Right kidney (tissue), 1 donor: ENCODE measurements around the gene HOXA4.
A peak's percentile ranks its signal among the peaks of the same experiment; 100 is the strongest.

Experiments
- DNase-seq: peaks from one replicate; pipeline ENCODE4 v3.0.0-alpha.2; 2016

HOXA4 gene

DNA sequence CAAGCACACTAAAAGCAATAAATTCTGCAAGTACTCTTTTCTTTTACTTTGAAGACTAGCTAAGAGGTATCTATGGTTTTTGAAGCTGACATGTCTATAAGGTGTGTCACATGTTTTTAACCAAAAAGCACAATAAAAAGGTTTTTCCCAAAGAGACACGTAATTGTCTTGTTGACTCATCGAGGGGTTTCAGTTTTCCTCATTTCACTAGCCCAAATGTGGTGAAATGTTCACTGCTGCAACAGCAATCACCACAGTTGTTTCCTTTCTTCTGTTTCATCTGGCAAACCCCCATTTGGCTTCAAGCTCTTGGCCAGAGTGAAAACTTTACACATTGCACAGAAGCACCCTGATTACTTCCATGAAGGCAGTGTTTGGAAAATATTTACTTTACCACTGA is 3.8 kb upstream of the HOXA4 start:
- no peak for DNase-seq

DNA sequence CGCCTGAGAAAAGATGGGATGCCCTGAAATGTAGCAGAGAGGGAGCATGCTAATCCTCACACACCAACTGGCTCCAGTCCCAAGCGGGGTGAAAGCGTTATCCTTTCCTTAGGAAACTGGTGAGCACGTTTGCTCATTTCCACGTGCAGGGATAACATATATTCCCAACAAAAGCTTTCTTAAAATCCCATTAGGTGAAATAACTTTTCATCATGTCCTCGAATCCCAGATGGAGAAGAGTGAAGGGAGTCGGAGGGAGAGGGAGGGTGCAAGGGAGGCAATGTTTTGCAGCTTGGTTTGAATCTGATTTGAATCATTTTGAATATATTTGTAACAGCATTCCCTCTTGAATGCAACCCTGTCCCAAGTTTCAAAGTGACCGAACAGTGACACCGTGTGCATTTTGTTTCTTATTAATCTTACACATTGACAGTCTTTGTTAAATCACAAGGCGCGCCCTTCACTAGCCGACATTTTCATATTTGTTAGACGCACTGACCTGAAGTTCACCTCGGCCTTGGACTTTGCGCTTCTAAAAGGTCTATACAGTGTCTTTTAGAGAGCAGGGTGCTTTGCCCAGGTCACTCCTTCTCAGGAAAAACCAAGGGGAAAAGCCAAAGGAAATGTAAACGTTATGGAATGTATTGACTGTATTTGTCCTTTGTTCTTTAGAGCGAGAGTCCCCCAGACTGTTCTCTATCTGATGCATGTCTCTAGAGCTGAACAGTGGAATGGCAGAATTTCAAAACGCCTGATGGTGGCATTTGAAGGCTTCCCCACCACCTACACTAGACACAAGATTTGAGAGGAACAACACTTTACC is 3.1 kb upstream of the HOXA4 start:
- no peak for DNase-seq

GRCh38 chr7:27132978-27133377 is 2.4 kb upstream of the HOXA4 start:
- no peak for DNase-seq

DNA sequence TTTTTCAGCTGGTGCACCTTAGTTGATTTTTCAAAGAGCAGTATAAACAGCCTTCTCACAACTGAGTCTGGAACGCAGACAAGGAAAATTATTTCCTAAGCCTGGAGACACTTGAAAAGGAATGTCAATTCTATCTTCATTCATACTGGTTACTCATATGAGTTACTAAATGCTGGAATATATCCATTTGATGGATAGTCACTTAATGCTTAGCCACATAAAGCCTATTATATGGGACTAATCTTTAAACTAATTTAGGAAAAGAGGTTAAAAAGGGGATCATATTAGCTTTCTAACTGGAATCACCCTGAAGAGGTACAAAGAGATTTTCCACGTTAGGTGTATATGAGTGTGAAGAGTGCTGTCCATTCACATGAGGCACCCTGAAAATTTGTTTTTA is 1.7 kb upstream of the HOXA4 start:
- no peak for DNase-seq

DNA sequence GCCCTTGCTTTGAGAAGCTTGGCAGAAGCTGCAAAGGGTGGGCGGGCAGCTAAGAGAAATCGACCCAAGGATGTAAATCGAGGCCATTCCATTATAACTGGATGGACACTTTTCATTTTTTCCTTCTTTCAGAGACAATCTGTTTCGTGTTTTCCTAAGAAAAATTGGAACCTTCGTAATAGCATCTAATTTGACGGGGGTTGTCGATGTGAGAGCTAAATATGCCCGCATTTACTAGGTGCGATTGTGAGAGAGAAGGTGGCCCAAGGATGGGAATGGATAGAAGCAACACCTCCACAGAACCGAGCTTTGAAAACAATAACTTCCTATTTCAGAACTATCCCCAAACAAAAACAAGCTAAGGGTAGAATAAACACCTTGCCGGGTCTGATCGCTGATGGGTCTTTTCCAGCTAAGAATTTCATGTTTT is 848 bp upstream of the HOXA4 start:
- no peak for DNase-seq

DNA sequence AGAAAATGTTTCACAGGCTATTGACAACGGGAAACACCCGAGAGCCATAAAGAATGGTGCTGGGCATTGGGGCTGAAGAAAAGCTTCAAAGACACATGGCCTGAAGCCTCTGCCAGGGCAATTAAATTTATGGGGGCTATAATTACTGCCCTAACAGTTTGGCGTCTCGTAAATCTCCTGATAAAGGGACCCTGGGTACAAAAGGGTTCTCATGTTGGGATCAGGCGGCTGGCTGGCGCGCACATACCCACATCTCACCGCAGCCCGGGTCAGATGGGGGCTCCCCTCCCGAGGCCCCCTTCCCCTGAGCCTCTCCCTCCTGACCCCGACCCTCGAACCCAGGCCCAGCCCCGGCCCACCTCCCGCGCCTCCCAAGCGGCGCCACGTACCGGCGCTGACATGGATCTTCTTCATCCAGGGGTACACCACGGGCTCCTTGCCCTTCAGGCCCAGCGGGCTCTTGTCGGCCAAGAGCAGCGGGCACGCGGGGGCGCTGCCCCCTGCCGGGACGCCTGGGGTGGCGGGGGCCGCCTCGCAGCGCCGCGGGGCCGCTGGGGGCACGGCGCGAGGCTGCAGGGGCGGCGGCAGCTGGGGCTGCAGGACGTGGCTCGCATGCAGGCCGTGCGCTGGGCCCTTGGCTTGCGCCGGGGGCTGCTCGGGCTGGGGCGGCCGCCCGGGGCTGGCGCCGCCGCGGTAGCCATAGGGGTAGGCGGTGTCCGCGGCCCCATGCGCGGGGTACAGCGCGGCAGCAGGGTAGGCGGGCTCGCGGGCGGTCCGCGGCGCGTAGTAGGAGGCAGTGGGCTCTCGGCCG is 623 bp downstream of the HOXA4 start:
- DNase-seq, result no peak

GRCh38 chr7:27128776-27129728 is 1.5 kb downstream of the HOXA4 start:
- DNase-seq, result no peak

- DNase-seq, result no peak
Observed at GRCh38 chr7:27128034-27128433, 2.5 kb downstream of the HOXA4 start.

GRCh38 chr7:27126596-27127327 is 3.8 kb downstream of the HOXA4 start:
- DNase-seq, result no peak

DNA sequence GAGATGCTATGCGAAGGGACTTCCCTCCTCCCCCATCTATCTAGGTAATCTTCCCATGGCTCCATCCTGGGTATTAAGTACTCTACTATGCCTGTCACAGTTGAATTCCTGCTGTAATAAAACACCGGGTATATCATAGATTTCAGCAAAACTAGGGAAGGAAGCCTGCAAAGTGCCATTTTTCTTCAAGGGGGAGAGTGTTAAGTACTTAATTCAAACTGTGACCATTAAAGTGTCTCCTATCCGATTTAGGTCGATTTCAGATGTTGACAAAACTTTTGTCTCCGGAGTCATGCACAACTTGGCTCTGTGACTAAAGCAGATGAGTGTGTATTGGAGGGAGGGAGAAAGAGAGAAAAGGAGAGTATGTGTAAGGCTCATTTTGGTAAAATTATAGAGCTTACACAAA is 4.6 kb downstream of the HOXA4 start:
- DNase-seq, result no peak

DNA sequence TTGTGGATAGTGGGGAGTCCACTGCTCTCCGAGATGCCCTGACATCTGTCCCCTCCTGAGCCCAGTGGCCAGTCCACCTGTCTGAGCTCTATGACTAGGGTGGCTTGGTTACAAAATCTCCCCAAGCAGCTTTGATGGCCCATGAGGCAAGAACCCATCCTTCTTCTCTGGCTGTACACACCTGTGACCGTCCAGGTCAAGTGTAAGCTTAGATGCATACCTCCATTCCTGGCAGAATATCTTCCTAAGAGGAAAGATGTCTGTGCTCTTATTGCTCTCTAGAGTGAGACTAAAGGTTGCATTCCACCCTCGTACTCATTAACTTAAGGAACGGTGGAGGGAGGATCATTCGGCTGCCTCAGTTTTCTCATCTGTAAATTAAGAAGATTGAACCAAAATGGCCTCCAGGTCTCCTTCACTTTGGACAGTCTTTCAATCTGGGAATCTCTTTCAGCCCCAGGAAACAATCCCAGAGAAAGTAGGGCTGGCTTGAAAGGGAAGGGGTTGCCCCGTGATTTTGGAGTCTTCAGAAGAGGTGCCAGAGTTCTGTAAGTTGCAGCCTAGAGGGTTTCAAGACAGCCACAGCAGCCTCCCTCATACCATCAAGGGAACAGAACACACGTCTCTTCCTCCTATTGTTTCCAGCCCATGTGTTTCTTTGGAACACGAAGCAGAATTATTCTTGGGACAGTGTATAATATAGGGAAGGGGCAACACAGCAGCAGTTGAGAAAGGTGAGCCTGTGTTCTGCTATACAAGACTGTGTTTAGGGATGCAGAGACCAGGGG is 5.5 kb downstream of the HOXA4 start:
- no peak for DNase-seq

GRCh38 chr7:27124096-27124901 is 6.3 kb downstream of the HOXA4 start:
- DNase-seq, result no peak

DNA sequence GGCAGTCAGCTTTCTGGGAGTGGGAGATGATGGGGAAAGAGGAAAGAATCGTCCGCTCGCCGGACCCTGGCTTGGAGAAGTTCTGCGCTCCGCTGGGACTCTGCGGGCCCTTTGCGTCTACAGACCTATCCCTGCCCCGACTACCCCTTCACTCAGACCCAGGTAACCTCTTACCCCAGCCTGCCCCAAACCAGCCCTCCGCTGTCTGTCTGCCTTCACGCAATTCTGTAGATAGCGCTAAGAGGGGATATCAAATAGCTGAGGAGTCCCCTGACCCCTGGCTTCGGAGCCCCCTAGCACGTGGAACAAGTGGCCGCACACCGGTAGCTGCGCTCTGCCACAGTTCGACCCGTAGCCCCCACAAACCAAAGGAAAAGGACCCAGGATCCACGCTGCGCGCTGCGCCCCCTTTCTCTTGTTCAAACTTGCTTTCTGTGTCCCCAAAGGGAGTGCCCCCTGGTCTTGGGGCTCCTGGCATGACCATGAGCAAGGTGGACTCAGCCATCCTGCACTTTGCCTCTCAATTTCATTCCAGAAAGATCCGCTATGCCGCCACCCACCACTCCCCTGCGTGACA is 7.0 kb downstream of the HOXA4 start:
- DNase-seq, result no peak

- DNase-seq, result no peak
Observed at GRCh38 chr7:27123007-27123476, 7.5 kb downstream of the HOXA4 start.

DNA sequence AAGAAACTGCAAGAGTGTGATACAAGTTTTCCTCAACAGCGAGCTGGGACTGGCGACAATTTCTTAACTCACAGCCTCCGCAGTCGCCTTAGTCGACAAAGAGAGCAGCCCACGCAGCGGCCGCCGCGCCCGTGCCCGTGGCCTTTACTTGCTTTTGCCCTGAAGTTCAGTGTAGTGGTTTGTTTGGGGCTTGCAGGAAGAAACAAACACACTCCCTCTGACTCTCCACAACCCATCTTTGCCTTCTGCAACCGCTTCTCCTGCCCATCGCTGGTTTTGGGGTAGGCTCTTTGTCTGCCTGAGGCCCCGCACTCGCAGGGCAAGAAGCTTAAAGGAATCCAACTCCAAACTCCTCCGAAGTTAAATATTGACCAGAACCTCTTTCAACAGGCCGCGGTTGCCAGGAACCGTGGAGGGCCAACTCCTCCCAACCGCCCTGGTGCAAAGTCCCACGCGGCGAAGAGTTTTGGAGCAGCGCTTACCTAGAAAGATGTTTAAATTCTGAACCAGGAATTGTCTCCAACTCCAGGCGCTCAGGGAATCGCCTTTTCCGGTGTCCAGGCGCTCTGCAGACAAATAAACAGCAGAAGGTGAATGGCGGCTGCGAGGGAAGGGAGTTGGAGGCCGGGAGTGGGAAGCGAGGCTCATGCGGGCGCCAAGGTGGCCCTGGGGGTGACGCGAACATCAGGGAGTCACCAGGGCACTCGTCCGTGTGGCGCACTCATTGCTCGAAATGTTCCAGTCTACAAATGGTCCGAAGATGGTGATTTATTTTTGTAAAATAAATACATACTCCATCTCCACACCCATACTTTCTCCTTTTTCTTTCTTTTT is 8.3 kb downstream of the HOXA4 start:
- peak; percentile 90 for DNase-seq

DNA sequence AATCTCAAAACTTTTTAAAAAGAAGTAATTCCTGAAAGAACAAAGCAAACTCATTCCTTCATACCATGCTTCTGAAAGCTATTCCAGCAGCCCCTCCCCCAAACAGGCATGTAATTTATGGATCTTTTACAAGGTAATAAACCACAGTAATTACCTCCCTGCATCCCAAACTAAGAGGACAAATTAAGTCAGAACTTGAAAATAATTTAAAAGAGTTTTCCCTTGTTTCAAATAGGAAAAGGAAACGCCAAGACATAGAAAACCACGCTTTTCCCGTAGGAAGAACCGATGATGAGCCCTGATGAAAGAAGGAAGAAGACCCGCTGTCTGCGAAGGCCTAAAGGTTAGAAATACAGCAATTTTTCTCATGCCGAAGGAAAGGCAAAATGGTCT is 8.9 kb downstream of the HOXA4 start:
- no peak for DNase-seq

DNA sequence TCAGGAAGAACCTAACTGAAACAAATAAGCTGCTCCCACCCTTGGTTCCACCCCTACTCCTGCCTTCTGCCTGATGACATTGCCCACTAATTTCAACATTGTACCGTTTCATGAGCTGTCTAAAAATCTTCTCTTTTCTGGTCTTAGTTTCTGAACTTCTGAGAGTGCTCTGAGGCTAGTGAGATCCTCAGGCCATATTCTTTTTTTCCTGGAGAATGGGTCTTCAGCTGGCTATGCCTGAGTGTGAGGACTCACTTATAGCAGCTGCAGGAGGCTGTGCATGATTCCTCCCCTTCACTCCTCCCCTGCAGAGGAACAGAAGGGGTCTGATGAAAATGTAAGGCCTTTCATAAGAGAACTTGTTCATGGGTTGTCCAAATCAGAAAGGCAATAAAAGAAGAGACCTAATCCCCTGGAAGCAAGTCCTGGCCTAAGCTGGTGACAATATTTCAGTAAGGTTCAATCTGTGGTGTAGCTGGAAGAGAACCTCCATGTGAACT is 11.1 kb downstream of the HOXA4 start:
- no peak for DNase-seq

- DNase-seq, result no peak
Observed at GRCh38 chr7:27118580-27118979, 12.0 kb downstream of the HOXA4 start.
